GM21526 (cell line): ENCODE data around the gene CYFIP1.
A peak's percentile ranks its signal among the peaks of the same experiment; 100 is the strongest.

Experiments used
- ATAC-seq: cut with Tn5 transposase; IDR thresholded peaks from one replicate; pipeline ENCODE4 v1.9.1; 2021; ENCODE audit warnings: moderate library complexity; ENCODE audit not compliant: unreplicated experiment, low FRiP score

The CYFIP1 gene

GRCh38 chr15:22951381-22952280, 28.5 kb downstream of the CYFIP1 start:
- no peak for ATAC-seq

- no peak for ATAC-seq
Observed at GRCh38 chr15:22951031-22951380, 29.2 kb downstream of the CYFIP1 start.

DNA sequence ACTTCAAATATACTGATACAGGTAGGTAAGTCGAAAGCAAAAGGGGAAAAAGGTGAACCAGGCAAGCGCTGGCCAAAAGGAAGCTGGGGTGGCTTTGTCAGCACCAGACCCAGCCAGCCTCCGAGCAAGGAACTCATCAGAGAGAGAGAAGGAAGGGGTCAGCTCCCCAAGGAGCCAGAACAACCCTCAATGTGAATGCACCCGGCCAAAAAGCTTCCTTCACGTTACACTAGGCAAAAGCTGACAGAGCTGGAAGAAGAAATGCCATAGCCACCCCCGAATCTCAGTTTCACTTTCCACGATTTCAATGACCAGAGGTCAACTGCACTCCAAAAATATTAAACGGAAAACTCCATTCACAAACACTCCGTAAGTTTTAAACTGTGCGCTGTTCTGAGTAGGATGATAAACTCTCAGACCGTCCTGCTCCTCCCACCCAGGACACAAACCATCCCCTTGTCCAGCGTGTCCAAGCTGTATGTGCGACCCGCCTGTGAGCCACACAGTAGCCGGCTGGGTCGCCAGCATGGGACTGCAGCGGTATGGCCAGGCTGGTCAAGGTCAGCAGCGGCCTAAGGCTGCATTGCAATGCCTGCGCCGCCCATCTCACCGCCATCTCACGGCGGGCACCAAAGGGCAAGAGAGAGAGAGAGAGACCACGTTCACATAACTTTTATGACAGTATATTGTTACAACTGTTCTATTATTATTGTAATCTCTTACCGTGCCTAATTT, 29.7 kb downstream of the CYFIP1 start:
- no peak for ATAC-seq

- peak; percentile 66 for ATAC-seq
Observed at GRCh38 chr15:22949074-22949547, 31.1 kb downstream of the CYFIP1 start.

DNA sequence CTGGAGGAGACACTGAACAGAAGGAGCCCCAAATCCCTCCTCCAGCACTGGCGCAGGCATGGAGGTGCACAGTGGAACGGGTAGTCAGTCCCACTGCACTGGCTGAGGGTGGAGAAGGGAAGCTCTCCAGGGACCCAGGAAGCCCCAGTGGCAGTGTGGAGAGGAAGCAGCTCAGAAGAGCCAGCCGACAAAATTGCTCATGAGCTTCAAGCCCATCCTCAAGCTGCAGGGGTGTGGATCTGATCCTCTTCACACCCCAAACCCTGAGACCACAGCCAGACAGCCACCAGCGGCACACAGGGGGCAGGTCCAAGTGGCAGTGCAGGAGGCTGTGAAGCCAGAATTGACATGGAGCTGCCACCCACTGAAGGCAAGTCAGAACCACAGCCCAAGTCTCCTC, 32.1 kb downstream of the CYFIP1 start:
- ATAC-seq = no peak

DNA sequence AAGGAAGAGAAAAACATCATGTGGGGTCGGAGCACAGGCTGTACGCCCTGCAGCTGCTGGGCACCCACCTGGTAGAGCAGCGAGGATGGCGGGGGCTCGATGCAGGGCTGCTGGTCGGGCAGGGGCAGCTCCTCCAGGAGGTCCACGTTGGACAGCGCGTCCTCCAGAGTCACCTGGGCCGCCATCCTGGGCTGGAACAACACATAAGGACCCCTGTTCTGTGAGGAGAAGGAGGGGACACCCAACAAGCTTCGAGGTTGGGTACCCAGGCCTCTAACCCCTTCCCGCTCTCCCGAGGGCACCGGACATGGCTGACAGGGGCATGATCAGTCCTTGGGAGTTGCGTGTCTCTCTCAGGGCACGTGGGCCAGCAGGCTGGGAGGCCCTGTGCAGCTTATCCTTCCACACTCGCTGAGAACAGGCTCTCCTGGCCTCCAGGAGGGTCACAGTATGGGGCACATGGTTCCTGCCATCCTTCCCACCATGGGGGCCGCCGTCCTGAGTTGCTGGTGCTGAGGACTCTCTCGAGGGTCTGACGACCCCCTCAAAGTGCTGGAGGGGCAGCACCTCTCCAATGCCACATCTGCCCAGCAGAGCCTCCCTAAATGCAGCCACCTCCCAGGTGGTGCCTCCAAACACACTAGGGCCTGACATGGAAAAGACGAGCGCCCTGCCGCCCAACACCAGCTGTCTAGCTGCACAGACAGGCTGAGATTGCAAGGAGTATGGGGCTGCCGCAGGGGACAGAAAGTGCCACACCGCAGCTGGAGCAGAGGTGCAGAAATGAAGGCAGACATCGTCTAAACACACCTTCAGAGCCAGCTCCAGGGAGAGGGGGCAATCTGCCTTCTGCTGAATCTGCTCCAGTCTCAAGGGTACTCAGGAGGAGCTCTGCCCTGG, 32.8 kb downstream of the CYFIP1 start:
- no peak for ATAC-seq

DNA sequence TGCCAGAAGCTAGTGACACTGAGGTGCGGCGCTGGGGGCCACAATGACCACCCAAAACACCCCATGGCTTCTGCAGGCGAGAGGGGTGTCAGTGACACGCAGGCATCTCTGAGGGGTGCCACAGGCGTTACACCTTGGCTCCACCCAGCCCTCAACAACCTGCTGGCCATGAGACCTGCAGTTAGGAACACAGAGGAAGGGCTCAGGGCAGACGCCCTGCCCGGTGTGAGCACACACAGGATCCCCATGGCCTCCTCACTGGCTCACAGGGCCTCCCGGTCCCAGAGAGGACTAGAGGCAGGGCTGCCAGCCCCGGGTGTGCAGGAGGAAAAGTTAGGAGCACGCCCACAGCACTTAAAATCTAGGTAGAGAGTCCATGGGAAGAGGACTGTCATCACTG, 35.1 kb downstream of the CYFIP1 start:
- no peak for ATAC-seq

- no peak for ATAC-seq
Observed at GRCh38 chr15:22944651-22945050, 35.5 kb downstream of the CYFIP1 start.

GRCh38 chr15:22942877-22943276, 37.3 kb downstream of the CYFIP1 start:
- ATAC-seq = no peak

GRCh38 chr15:22942306-22942855, 37.8 kb downstream of the CYFIP1 start:
- ATAC-seq = no peak

DNA sequence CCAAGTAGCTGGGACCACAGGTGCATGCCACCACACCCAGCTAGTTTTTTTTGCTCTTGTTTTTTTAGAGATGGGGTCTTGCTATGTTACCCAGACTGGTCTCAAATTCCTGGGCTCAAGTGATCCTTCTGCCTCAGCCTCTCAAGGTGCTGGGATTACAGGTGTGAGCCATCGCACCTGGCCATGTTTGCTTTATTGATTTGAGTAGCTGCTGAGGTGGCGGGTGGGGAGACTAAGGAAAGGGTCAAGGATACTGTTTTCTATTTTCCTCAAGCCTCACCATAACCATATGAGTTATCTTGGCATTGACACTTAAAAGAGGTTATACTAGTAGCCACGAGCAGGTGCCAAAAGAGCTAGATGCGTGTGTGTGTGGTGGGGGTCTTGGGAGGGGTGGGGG, 39.0 kb downstream of the CYFIP1 start:
- ATAC-seq = no peak

DNA sequence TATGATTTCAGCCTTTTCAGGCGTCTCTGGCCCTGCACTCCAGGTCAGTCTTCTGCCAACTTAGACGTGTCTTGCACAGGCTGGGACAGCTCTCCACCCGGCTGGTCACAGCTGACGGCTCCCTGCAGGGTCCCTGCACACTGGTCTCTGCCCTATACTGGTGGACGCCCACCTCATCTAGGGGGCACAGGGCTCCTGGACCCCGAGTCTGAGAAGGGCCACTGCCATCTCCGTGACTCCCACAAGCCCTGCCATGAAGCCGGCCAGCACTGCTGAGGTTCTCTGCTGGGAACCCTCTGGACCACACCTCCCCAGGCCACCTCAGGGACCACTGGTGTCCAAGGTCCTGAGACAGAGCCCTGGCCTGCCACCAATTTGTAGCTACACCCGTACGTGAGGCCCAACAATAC, 40.5 kb downstream of the CYFIP1 start:
- ATAC-seq = no peak

DNA sequence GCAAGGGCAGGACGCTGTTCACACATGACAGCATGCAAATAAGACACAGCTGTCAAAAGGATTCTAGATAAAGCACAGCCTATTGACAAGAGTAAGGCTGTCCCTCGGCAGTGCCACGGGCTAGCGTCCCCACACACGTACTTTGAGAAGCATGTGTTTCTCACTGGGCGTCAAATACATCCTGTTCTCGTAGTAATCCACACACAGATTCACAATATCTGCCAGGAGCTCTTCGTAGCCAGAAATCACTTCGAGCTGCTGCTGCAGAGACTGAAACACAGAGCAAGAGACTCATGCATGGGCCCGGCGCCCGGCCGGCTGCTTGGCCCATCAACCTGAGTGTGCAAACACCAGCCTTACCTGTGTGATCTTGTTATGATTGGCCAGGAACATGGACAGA, 41.1 kb downstream of the CYFIP1 start:
- ATAC-seq = no peak

DNA sequence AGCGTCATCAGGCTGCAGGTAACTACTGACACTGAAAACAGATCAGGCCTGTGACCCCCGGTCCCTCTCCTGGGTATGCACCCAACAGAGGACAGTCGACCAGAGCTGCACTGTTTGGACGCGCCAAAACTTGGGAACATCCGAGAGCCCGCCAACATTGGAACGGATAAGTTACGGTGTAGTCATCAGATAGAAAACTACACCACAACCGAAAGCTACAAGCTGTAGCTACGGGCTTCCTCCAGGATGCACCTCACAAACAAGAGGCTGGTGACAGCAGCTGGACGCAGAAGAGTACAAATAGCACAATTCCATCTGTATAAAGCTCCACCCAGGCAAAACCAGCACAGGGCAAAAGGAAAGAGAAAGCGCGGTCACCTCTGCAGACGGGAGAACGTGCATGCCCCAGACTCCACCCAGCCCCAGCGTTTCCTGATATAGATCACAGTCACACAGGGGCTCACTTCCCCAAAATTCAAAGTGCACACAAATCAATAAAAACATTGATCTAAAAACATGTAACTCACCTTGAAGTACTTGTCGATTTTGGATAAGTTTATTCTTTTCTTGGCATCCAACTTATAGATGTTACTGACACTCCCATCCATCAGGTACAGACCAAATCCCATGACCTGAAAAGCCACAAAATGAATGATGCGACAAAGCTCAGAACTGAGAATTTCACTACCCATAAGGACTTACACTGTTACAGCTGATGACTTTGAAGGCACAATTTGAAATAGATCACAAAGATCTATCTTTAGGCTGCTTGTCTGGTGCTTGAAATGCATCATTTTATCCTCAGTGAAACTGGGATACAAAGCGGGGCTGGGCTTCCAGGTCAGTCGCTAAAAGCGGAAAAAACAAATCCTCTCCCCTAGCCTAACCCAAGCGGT, 43.3 kb downstream of the CYFIP1 start:
- ATAC-seq = peak; percentile 76

DNA sequence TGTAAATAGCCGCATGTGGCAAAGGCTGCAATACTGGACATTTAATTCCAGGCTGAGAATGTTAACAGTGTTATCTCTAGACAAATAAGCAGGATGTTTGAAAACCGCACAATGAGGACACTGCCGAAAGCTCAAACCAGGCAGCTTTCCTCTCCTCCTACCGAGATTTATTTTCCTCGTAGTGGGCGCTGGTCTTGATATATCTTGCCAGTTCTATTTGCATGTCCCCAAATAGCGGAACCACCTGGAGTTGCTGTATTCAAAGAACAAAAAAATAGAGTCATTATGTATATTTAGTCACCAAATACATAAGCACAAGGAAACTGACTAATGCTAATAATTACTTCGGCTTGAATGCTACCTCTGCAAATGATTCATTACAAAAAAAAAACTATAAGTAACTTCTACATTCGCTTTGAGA, 46.5 kb downstream of the CYFIP1 start:
- ATAC-seq = no peak

DNA sequence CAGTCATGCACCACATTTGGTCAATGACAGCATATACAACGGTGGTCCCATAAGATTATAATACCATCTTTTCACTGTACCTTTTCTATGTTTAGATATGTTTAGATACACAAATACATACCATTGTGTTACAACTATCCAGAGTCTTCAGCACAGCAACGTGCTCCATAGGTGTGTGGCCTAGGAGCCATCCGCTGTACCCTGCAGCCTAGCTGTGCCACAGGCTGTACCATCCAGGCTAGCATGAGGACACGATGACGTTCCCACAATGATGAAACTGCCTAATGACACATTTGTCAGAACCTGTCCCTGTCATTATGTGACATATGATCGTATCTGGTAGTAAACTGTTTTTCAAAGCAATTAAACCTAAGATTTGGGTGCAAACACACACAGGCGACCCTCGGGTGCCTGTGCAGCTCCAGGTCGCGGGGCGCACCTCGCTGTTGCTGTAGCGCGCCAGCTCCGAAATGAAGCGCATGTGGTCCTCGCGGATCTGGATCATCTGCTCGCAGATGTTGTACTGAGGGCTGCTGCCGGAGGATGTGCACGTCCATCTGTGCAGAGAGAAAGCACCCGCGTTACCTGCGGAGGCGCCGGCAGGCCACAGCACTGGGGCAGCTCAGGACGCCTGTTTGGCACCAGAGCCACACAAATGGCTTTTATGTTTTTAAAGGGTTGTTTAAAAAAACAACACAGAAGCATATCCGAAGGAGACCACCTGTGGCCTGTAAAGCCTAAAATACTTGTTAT, 48.2 kb downstream of the CYFIP1 start:
- no peak for ATAC-seq

- ATAC-seq = no peak
Observed at GRCh38 chr15:22930782-22931484, 49.2 kb downstream of the CYFIP1 start.

DNA sequence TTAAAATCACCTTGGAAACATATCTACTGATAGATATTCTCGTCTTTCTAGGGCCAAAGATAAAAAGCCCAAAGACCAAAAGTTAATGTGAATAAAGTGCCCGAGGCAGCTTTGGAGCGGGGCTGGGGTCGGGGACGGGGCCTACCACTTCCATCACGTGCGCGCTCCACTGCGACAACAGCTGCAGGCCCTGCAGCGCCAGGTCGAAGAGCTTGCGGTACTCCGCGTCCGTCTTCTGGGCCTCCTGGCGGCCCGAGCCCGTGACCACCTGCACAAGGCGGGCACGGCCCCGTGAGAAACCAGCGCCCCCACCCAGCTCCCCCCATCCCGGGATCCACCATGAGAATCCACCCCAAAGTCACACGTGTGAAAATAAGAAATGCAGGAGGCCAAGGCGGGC, 52.4 kb downstream of the CYFIP1 start:
- no peak for ATAC-seq
